Body of pancreas (tissue), 4 donors: ENCODE results near the gene PRSS21. TPM values are rescaled to one million over a fixed set of nuclear protein-coding genes. Genes with fewer than 3 reads are reported as not detected.

Experiments
- ATAC-seq: fragments of 150-250 bp; one replicate; pipeline ENCODE4 v1.9.1; 2016
- DNase-seq, 4 donors: peaks; one replicate each; pipeline ENCODE4 v3.0.0-alpha.2; 2019
- H3K27ac ChIP-seq, 4 donors: fragments of 200-600 bp; sonication (generic); 1 replicate in 3 of 4; 2 replicates in 1 of 4; pipeline versions ENCODE4 v1.5.1 to v1.6.1; 2016 to 2019; ENCODE audit warnings: mild to moderate bottlenecking in 1 of 4, mixed read lengths in 1 of 4, moderate library complexity in 1 of 4
- H3K27me3 ChIP-seq, 2 donors: fragments of 200-600 bp; sonication (generic); one replicate each; pipeline ENCODE4 v1.6.0; 2016; ENCODE audit warnings: mild to moderate bottlenecking in 1 of 2
- H3K36me3 ChIP-seq, 2 donors: fragments of 200-600 bp; sonication (generic); replicated peaks in 1 of 2; 2 replicates each; pipeline ENCODE4 v1.5.1; 2016; ENCODE audit warnings: low read depth in 2 of 2; ENCODE audit not compliant: insufficient read depth in 1 of 2
- H3K4me1 ChIP-seq: fragments of 200-600 bp; sonication (generic); one replicate; pipeline ENCODE4 v1.6.0; 2016
- H3K4me3 ChIP-seq, 2 donors: fragments of 200-600 bp; sonication (generic); 1 replicate in 1 of 2; 2 replicates in 1 of 2; pipeline ENCODE4 v1.5.1; 2016 to 2019
- H3K9me3 ChIP-seq, 3 donors: fragments of 200-600 bp; sonication (generic); 1 replicate in 2 of 3; 2 replicates in 1 of 3; pipeline ENCODE4 v1.5.1; 2016
- CTCF ChIP-seq, 7 experiments: fragments of 450-650 bp in 4 of 7; fragments of 200-600 bp in 3 of 7; sonication (generic) in 3 of 7; IDR thresholded peaks; one replicate each; pipeline ENCODE4 v1.5.1; 2016 to 2019; ENCODE audit warnings: antibody characterized with exemption in 7 of 7
- POLR2A ChIP-seq, 3 donors: fragments of 450-650 bp; IDR thresholded peaks; one replicate each; pipeline ENCODE4 v1.6.1; 2016; ENCODE audit warnings: antibody characterized with exemption in 3 of 3, mild to moderate bottlenecking in 2 of 3
- WGBS, 2 donors: methylation state at CpG; one replicate each; pipeline ENCODE4 v1.1.5; 2017; 5-methylcytosine and 5-hydroxymethylcytosine counted together
- intact Hi-C: fragments of 100-400 bp; cut with DNase I; formaldehyde crosslinking; loops from one replicate; pipeline ENCODE4 v1.15.1; 2023
- total RNA-seq, 2 donors: library from RNA; depleted of rRNA; stranded (reverse); fragments of >200 nt; gene quantifications; one replicate each; pipeline ENCODE4 v1.1.0, GENCODE V29; 2016

PRSS21 gene
- total RNA-seq, 2 donors from 2014 or later: 0.66 to 1.6 TPM

DNA sequence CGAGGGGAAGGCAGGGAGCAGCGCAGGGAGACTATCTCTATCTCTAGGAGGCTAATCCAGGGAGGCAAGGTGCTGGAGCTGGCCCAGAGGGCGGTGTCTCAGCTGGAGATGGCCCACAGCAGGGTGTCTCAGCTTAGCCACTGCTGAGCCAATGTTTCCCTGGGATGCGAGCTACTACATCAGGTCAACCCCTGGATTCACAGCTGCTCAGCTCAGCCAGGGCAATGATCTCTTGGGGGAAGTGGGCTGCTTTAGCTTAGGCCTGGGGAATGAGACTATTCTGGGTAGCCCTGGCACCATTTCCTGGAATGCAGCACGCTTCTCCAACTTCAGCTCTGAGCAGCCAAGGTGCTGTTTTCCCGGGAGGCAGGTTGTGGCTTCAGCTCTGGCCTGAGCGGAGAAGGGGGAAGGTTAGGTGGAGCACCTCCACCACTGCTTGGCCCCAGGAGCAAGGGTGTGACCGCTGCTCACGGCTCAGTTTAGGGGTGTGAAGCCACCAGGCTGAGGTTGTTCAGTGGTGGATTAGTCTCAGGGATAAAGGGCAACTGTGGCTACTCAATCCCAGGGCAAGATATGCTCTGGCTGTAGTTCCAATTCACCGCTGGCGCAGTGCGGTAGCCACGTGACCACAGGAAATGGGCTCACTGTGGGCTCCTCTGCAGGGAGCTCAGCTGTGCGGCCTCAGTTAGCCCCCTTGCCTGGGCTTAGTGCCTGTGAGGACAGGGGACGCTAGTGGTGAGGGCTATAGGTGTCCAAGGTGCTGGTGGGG, 5.2 kb upstream of the PRSS21 start:
- DNase-seq: no peak
- WGBS, 2 donors: 72 to 89% methylated on average over 7 to 15 of the region's 15 CpGs

GRCh38 chr16:2813771-2814221, 3.2 kb upstream of the PRSS21 start:
- intact Hi-C loops: no loop called here
- no peaks in the 10 kb centered on the region for H3K27me3 ChIP-seq
- H3K36me3 ChIP-seq: no peaks in the 10 kb centered on the region
- 60 to 64% methylated on average over 5 to 6 of the region's 7 CpGs for WGBS, 2 donors
- DNase-seq (no peak), ATAC-seq (no peak)
- no peak overlapping the region for H3K27ac ChIP-seq
- H3K4me1 ChIP-seq: peaks cover 5% of the 10 kb centered on the region
- TF ChIP-seq CTCF (IDR thresholded peaks at IDR 0.05): no peak
- no peak overlapping the region for H3K4me3 ChIP-seq
- H3K9me3 ChIP-seq: no peaks in the 10 kb centered on the region

More for the DNA sequence above, 5.2 kb upstream of the PRSS21 start:
- no peaks in the 10 kb centered on the region for H3K36me3 ChIP-seq
- peaks cover 3% of the 10 kb centered on the region for H3K4me1 ChIP-seq
- no peak overlapping the region for H3K27ac ChIP-seq
- H3K9me3 ChIP-seq: no peaks in the 10 kb centered on the region
- no peak for TF ChIP-seq CTCF (IDR thresholded peaks at IDR 0.05)
- no peak for TF ChIP-seq POLR2A (IDR thresholded peaks at IDR 0.05)
- no peak for ATAC-seq
- intact Hi-C loops: no loop called here
- H3K27me3 ChIP-seq: no peaks in the 10 kb centered on the region
- H3K4me3 ChIP-seq: no peak overlapping the region

DNA sequence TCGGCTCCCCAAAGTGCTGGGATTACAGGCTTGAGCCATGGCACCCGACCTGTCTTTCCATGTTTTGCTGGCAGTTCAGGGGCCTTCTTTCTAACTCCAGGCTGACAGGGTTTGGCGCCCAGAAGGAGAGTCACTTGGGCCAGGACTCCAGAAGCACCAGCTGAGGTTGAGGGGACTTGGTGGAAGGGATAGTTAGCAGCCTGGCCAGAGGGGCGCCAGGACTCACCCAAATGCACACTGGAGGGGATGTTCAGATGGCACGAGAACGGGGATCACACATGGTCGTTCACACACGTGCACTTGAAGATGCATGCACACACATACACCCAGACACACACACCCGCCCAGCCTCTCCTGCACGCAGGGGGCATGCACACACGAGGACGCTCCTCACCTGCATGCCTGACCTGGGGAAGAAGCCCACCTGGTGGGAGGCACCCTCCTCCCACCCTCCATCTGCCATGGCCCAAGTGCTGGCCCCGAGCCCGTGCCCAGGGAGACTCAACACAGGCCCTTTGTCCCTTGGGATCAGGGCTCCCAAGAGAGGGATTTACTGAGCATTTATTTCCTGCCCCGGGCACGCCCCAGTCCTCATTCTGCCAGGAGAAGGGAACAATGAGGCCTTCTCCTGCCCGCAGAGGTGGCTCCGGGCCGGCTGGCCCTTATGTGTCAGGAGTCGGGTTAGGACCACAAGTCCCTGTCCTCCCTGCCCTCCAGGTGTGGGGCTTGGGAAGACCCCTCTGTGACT, 2.3 kb upstream of the PRSS21 start:
- Histone ChIP-seq H3K4me1 (peaks cover 5% of the 10 kb centered on the region), H3K9me3 (no peaks in the 10 kb centered on the region), H3K36me3 (no peaks in the 10 kb centered on the region), H3K4me3 (no peak overlapping the region), H3K27me3 (no peaks in the 10 kb centered on the region), H3K27ac (no peak overlapping the region)
- 77% methylated on average over 12 to 20 of the region's 20 CpGs for WGBS, 2 donors
- TF ChIP-seq CTCF (IDR thresholded peaks at IDR 0.05): no peak
- TF ChIP-seq POLR2A (IDR thresholded peaks at IDR 0.05): no peak
- intact Hi-C loops: no loop called here
- ATAC-seq: no peak
- no peak for DNase-seq

- Histone ChIP-seq H3K9me3 (no peaks in the 10 kb centered on the region), H3K4me1 (peaks cover 5% of the 10 kb centered on the region), H3K27ac (no peak overlapping the region), H3K36me3 (no peaks in the 10 kb centered on the region), H3K27me3 (no peaks in the 10 kb centered on the region), H3K4me3 (no peak overlapping the region)
- ATAC-seq: no peak
- TF ChIP-seq POLR2A (IDR thresholded peaks at IDR 0.05) (no peak), CTCF (IDR thresholded peaks at IDR 0.05) (no peak)
- no peak for DNase-seq
- intact Hi-C loops: no loop called here
- 60 to 75% methylated on average over 5 to 10 of the region's 10 CpGs for WGBS, 2 donors
These were observed 1.7 kb upstream of the PRSS21 start for GRCh38 chr16:2815299-2815771.
